Transverse colon (tissue), 4 donors: ENCODE measurements around the gene CPD.

Source experiments
- CTCF ChIP-seq, 5 experiments: fragments of 200-600 bp in 3 of 5; fragments of 450-650 bp in 2 of 5; sonication (generic) in 3 of 5; IDR thresholded peaks; 1 replicate in 2 of 5; 2 replicates in 3 of 5; pipeline ENCODE4 v1.5.1; 2016 to 2017; ENCODE audit warnings: antibody characterized with exemption in 5 of 5, inconsistent platforms in 3 of 5, mild to moderate bottlenecking in 2 of 5, moderate library complexity in 1 of 5
- POLR2A ChIP-seq: fragments of 450-650 bp; IDR thresholded peaks from one replicate; pipeline ENCODE4 v1.6.1; 2016; ENCODE audit warnings: antibody characterized with exemption, mild to moderate bottlenecking, moderate library complexity
- POLR2AphosphoS5 ChIP-seq, 3 donors: sonication (generic); formaldehyde crosslinking; IDR thresholded peaks; one replicate each; pipeline ENCODE4 v1.6.1; 2016; ENCODE audit warnings: antibody characterized with exemption in 3 of 3

- no peak for TF ChIP-seq CTCF (IDR thresholded peaks at IDR 0.05)
- no peak for TF ChIP-seq POLR2AphosphoS5 (IDR thresholded peaks at IDR 0.05)
- no peak for TF ChIP-seq POLR2A
Observed at GRCh38 chr17:30368912-30369720, 9.6 kb upstream of the CPD start.
